Amniotic epithelial cell (primary cell): Measurements from ENCODE around the gene ST3GAL3.

Experiments
- DNase-seq: peaks from one replicate; pipeline ENCODE4 v3.0.0-alpha.2; 2010; ENCODE audit warnings: low read depth

The ST3GAL3 gene

DNA sequence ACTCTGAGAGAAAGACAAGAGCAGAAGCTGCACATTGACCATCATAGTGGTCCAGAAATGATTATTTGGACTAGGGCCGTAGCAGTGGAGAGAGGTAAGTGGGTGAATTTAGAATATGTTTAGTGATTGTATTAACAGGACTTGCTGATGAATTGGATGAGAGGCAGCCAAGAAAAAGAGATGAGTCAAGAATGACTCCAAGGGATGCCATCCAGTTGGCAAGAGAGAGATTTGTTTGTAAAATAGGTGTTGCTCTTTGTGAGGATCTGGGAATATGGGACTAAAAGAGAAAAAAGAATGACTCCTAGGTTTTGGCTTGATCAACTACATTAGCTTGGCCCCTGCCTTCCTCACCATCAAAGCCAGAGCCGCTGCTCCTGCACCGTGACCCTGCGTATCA is 172.1 kb downstream of the ST3GAL3 start:
- peak; percentile 23 for DNase-seq

DNA sequence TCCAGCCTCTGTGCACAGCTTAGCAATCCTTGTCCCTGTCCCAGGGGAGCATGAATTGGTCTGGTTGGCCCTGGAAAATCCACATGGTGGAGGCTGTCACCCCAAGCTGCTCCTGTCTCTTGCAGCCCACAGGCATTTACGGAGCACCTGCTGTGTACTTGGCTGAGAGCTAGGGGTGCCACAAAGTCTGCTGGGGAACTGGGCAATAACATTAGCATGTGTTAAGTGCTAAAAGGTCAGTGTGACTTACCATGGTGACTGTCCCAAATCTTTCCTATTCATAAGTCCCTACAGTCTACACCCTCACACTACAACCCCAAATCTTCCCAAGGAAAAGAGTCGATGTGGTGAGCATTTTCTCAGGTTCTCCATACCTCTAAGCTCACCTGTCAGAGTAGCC is 172.7 kb downstream of the ST3GAL3 start:
- no peak for DNase-seq

DNA sequence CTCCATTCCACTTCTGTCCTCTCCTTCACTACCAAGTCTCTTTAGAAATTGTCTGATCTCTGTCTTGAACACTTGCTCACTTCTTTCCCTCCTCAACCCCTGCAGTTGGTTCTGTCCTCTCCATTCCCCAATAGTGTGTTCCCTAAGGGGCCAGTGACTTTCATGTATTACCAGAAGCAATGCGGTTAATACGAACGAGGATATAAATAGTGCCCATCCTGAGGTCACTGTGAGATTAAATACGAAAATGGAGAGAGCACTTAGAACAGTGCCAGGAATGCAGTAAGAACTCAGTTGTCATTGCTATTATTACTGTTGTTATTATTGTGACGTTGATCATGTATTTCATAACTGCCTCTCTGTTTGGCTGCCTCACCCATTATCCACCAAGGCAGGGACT is 173.3 kb downstream of the ST3GAL3 start:
- no peak for DNase-seq

DNA sequence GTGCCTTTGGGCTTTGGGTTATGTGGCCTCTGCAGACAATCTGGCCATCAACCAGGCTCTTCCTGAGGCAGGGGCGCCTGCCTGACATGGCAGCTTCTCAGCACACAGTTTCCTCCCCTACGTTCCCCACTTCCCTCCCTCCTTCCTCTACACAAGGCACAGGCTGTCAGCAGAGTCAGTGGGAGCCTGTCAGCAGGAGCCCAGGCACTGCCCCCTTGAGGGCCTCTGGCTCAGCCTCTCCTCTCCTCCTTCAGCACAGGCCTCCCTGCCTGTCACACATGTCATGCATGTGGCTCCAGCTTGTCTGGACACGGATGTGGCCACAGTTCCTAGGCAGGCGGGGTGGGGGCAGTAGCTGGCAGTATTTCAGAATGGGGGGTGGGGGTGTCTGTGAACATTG is 174.1 kb downstream of the ST3GAL3 start:
- DNase-seq: no peak

DNA sequence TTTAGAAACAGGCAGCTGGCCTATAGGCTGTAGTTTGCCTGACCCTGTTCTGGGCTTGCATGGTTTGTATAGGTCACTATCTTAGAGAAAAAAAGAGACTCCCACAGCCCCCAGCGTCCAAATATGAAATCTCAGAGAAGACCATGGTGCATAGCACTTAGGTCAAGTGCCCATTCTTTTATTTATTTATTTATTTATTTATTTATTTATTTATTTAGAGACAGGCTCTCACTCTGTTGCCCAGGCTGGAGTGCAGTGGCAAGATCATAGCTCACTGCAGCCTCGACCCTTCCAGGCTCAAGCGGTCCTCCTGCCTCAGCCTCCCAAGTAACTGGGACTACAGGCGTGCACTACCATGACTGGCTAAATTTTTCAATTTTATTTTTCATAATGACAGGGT is 175.4 kb downstream of the ST3GAL3 start:
- no peak for DNase-seq

DNA sequence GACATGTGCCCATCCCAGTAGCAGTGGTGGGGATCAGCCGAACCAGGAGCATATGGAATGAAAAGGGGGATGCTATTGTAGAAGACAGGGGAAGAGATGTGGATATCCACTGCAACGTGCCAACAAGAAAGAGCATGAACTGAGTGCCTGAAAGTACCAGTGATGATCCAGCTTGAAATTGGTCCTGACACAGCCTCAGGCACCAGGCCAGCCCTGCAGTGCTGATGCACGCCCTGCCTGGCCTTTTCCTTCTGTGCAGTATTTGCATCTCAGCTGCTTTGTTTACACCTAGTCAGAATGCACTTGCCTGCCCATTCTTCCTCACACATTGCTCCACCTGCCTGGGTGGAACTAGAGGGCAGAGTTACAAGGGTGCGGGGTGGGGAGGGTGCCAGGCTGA is 176.0 kb downstream of the ST3GAL3 start:
- no peak for DNase-seq

DNA sequence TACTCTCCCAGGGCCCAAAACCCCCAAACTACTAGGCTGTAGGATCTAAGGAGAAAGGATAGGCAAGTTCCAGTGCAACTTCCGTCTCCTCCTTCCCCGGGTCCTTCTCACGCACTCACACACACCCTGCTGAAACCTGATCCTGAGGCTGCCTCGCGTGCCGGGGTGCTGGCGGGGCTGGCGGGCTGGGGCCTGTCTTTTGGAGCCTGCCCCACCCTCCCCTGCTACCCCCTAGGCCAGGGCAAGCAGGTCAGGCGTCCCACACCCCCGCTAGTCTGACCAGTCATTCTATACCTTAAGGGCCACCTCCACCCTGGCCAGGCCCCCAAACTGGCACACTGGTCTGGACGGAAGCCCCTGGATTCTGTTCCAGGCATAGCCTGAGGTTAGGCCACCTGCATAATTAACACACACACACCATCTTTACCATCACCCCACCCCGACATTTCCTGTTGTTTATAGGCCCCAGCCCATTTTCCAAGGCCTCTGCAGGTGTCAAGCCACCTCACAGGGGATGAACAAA is 178.0 kb downstream of the ST3GAL3 start:
- DNase-seq: no peak

DNA sequence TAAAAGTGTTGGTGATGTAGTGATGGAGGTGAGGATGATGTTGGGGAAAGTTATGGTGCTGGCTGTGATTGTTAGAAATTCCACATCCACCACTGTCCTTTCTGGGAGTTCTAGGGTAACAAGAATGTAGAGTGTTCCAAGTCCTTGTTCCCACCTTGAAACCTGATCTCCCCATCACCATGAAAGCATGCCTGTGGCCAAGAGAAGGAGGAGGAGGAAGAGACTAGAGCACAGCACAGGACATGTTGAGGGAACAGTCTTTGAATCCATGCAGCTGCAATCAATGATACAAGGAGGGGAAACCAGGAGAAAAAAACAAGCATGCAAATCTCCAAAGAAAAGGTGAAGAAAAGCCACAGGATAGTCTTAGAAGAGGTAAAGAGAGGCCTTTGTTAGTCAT is 180.4 kb downstream of the ST3GAL3 start:
- no peak for DNase-seq

DNA sequence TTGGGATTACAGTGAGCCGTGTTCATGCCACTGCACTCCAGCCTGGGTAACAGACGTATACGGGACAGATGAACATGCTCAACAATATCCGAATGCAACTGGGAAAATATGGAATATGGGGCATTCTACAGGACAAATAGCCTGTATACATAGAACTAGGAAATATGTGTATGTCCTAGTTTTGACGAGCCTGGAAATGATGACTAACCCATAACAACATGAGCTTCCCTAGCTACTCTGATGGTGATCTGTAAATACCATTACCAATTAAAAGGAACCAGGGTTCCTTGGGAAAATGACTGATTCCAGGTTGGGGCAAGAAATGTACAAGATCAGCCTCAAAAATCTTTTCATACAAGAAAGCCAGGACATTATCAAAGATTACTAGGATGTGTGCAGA is 183.5 kb downstream of the ST3GAL3 start:
- no peak for DNase-seq

DNA sequence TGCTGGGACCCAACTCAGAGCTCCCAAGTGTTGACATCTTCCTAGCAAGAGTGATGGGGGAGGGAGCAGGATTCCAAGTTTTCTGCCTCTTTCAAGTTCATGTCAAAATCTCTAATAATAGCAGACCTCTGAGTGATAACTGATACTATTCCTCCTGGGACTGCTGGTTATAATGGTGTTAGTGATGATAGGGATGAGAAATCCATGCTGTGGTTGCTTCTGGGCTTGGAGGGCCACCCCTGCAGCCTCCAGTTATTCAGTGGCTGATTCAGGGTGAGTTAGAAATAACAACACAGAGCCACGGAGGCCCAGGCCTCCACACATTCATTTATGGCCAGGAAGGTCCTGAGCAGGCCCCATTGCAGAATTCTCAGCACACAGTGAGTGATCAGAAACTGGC is 185.7 kb downstream of the ST3GAL3 start:
- no peak for DNase-seq

DNA sequence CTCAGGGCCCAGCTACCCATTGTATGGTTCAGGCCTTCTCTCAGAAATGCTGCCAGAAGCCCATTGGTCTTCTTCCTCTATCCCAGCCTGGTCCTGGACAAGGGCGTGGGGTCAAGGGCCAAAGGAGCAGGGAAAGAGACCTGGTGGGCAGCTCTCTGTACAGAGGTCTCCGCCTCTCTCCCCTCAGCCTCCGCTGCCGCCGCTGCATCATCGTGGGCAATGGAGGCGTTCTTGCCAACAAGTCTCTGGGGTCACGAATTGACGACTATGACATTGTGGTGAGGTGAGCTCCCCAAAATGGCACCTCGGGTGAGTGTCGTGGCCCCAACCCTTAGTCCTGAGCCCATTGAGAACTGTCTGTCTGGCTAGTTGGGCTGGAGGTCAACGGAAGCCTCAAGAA is 191.6 kb downstream of the ST3GAL3 start:
- no peak for DNase-seq

DNA sequence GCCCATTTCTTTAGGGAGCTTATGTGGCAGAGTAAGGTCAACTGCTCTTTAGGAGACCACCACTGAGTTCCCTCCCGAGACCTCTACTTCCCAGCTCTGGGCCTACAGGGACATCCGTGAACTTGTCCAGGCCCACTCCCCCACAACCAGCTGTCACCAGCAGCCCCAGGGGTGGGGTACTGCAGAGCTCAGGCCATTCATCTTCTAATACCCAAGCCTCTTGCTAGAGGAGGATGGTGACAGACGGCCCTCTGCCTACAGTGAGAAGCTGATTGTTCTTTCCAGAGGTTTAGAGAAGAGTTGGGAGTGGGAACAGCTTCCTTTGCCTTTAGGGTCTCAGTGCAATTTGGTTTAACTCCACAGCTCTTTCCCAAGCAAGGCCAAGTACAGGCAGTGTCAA is 193.1 kb downstream of the ST3GAL3 start:
- no peak for DNase-seq

DNA sequence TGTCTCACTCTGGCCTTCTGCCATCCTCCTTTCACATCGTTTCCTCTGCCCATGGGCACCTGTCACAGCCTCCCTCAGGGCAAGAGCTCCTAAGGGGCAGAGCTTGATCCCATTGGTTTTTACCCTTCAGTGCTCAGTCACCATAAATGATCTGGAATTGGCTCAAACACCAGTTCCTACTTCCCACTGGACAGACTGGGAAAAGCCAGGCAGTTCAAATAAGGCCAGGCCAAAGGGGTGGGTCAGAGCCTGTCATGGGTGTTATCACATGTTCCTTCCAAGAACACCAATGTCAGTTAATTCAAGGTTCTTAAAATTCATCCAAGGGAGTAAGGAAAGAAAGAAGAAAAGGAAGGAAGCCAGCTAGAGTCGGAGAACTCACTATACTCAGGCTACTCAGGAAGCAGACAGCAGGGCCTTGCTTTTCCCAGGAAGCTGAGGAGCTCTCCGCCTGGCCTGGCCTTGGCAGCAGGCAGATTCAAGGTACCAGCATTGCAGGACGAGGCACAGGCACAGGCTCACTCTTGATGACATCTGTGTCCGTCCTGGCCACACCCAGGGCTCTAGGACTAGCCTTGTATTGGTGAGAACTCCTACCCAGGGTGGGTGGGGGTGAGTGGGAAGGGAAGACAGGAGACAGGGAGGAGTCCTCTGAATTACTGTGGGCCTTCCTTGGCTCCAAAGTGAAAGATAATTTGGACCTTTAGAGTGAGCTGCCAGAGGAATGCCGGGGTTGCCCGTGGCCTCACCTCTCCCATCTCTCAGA is 194.0 kb downstream of the ST3GAL3 start:
- DNase-seq: no peak

DNA sequence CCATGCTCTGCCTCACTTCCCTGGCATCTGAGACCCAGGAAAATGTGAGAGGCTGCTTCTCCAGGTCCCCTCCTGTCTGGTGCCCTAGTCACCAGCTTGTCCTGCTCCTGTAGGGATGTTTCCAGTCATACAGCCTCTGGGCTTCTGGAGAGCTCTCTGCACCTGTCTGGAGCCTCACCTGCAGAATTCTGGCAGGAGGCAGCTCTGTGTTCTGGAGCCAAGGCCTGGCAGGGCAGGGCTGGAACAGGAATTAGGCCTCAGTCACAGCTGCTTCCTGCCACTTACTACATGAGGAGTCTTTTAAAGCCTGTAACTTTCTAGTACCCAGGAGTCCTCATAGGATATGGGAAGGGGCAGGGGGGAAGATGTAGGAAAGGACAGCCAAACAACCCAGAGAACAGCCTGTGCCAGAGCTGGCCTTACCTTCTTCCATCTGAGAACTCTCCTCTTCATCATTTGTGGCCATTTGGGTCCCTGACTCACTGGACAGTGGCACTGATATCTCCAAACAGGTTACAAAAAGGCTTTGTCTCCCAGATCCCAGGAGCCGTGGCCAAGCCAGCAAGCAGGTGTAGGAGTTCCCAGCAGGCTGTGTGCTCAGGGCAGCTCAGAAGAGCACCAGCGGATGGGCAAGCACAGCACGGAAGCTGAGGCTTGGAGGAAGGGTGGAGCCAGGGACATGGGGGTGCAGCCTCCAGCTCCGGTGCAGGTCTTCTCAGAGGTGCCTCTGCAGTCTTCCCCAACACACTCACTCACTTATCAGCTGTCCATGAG is 194.9 kb downstream of the ST3GAL3 start:
- DNase-seq: no peak

DNA sequence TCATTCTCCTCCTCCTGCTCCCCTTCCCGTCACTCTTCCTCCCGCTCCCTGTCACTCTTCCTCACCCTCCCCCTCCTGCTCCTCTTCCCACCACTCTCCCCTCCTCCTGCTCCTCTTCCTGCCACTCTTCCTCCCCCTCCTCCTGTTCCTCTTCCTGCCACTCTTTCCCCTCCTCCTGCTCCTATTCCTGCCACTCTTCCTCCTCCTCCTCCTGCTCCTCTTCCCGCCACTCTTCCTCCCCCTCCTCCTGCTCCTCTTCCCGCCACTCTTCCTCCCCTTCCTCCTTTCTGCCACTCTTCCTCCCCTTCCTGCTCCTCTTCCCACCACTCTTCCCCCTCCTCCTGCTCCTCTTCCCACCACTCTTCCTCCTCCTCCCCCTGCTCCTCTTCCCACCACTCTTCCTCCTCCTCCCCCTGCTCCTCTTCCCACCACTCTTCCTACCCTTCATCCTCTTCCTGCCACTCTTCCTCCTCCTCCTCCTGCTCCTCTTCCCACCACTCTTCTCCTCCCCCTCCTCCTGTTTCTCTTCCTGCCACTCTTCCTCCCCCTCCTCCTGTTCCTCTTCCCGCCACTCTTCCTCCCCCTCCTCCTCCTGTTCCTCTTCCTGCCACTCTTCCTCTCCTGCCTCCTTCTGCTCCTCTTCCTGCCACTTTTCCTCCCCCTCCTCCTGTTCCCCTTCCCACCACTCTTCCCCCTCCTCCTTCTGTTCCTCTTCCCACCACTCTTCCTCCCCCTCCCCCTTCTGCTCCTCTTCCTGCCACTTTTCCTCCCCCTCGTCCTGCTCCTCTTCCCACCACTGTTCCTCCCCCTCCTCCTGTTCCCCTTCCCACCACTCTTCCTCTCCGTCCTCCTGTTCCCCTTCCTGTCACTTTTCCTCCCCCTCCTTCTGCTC is 197.6 kb downstream of the ST3GAL3 start:
- DNase-seq: no peak

DNA sequence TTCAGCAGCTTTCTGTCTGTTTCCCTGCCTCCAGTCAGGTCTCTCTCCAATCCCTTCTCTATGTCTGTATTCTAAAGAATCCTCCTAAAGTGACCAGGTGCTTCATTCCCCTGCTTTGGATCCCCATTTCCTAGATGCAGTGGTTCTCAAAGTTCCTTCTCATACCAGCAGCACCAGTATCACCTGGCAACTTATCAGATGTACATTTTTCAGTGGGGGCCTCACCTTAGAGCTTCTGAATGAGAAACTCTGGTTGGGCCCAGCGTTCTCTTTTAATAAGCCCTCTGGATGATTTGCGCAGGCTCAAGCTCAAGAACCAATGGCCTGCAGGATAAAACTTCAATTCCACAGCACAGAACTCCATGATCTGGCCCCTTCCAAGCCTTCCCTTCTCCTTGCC is 200.9 kb downstream of the ST3GAL3 start:
- no peak for DNase-seq

DNA sequence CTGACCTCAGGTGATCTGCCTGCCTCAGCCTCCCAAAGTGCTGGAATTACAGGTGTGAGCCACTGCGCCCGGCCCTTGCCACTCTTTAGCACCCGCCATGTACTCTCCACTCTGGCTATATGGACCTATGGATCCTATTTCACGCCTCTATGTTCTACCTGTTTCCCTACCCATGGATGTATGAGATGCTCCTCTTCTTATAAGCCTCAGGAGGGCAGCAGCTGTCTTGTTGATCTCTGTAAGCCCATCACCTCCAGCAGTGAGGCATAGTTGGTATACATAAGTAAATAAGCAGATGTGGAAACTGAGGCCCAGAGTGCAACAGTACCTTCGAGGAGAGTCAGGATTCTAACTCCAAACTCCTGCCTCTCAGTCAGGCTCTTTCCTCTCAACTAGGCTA is 201.5 kb downstream of the ST3GAL3 start:
- DNase-seq: no peak

DNA sequence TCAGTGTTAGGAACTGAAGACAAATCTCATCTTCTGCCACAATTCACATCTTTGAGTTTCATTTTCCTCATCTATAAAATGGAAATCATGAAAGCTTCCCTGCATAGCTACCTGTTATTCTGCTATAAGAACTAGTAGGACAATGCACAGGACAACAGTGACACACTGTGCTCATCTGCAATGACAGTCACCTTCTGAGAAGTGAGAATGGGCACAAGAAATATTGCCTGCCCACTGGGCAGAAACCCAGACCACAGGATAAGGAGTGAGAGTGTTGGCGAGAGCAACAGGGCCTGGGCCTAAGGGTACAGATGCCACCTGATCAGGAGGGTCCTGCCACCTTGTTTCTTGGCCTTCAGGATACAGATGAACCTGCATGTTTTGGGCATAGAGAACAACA is 203.0 kb downstream of the ST3GAL3 start:
- DNase-seq: no peak

DNA sequence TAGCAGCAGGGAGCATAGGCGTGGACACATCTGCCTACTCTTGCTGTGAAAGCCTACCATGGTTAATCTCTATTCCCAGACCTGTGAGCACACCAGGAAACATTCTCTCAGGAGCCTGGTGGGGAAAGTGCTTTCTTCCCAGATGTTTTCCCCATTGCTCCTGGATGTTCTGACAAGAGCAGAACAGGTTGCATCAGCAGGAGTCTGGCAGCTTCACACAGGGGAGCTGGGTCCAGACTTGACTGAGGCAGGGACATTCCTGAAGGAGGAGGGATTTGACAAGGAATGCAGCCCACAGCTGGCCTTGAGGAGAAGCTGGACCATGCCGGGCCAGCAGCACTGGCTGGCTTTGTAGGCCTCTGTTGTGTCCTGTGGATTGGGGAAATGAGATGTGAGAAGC is 205.3 kb downstream of the ST3GAL3 start:
- DNase-seq: peak; percentile 82

DNA sequence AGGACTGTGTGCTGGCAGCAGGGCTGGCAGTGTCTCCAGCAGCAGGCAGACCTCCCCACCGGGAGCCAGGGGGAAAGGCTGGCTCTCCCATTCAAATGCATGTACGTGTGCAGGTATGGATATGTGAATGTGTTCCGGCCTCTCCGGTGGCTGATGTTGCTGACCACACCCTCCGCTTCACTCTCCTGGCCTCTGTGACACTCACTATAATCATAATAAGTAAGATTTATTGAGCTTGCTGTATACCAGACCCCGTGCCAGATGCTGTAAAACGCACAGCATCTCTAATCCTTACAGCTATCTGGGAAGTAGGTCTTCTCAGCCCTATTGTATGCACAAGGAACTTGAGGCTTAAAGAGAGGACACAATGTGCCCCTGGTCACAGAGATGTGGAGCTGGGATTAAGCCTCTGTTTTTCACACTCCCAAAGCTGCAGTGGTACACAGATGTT is 205.7 kb downstream of the ST3GAL3 start:
- DNase-seq: no peak

DNA sequence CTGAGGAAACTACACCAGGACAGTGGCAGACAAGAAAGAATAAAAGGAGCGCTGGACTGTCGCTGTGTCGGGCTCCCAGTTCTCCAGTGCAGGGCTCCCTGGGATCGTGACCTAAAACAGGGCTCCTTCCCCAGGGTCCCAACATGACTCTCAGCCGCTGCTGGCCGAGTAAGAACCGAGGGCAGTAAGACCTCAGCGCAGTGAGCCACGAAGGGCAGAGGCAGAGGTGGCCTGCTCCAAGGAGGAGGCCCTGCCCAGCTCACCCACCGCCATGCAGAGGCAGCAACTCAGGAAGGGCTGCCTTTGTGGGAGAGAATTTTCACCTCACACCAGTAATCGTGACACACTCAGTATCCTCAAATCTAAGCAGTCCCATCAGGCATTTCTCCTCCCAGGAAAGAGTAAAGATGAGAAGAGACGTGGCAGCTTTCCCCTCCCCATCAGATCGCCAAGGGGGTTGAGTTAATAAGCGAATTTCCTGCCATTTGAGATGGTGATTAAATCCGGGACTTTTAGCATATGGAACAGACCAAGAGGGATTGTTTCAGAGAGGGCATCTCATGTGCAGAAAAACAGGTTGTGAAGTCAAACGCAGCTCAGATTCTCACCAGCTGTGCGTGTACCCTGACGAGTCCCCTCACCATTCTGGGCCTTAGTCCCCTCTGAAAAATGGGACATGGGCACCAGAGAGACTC is 206.5 kb downstream of the ST3GAL3 start:
- no peak for DNase-seq
